ENCODE results near the gene OPN4.

The OPN4 gene

GRCh38 chr10:86647773-86648703, 6.3 kb upstream of the OPN4 start:
- Histone ChIP-seq H3K9ac (ENCODE audit: low read length) (no peak overlapping the region), H3K36me3 (ENCODE audit: control insufficient read depth, insufficient read depth, low read length) (no peaks in the 10 kb centered on the region), H3K27ac (ENCODE audit: low read depth, low read length) (no peak overlapping the region), H3K4me3 (ENCODE audit: low read depth, low read length) (no peak overlapping the region), H3K27me3 (ENCODE audit: control insufficient read depth, insufficient read depth, low read length) (0 out of 2 replicates have a peak, but pooled peaks cover 3% of the 10 kb centered on the region), H3K9me3 (ENCODE audit: control insufficient read depth, insufficient read depth, low read depth, low read length) (no peaks in the 10 kb centered on the region), H3K4me1 (ENCODE audit: control insufficient read depth, insufficient read depth, low read length) (peaks cover 12% of the 10 kb centered on the region)

- Histone ChIP-seq H3K4me3 (ENCODE audit: low read depth, low read length) (no peak overlapping the region), H3K27ac (ENCODE audit: low read depth, low read length) (no peak overlapping the region), H3K9me3 (ENCODE audit: control insufficient read depth, insufficient read depth, low read depth, low read length) (no peaks in the 10 kb centered on the region), H3K4me1 (ENCODE audit: control insufficient read depth, insufficient read depth, low read length) (peaks cover 12% of the 10 kb centered on the region), H3K36me3 (ENCODE audit: control insufficient read depth, insufficient read depth, low read length) (no peaks in the 10 kb centered on the region), H3K27me3 (ENCODE audit: control insufficient read depth, insufficient read depth, low read length) (0 out of 2 replicates have a peak, but pooled peaks cover 3% of the 10 kb centered on the region), H3K9ac (ENCODE audit: low read length) (no peak overlapping the region)
Measured at GRCh38 chr10:86648704-86649427, 5.5 kb upstream of the OPN4 start.

GRCh38 chr10:86649471-86650150, 4.7 kb upstream of the OPN4 start:
- H3K27me3 ChIP-seq (ENCODE audit: control insufficient read depth, insufficient read depth, low read length) = 0 out of 2 replicates have a peak, but pooled peaks cover 3% of the 10 kb centered on the region
- H3K4me1 ChIP-seq (ENCODE audit: control insufficient read depth, insufficient read depth, low read length) = peaks cover 12% of the 10 kb centered on the region
- no peak overlapping the region for H3K9ac ChIP-seq (ENCODE audit: low read length)
- no peaks in the 10 kb centered on the region for H3K9me3 ChIP-seq (ENCODE audit: control insufficient read depth, insufficient read depth, low read depth, low read length)
- no peak overlapping the region for H3K27ac ChIP-seq (ENCODE audit: low read depth, low read length)
- no peaks in the 10 kb centered on the region for H3K36me3 ChIP-seq (ENCODE audit: control insufficient read depth, insufficient read depth, low read length)
- H3K4me3 ChIP-seq (ENCODE audit: low read depth, low read length) = no peak overlapping the region

GRCh38 chr10:86650151-86650550, 4.2 kb upstream of the OPN4 start:
- H3K36me3 ChIP-seq (ENCODE audit: control insufficient read depth, insufficient read depth, low read length) = no peaks in the 10 kb centered on the region
- H3K27ac ChIP-seq (ENCODE audit: low read depth, low read length) = no peak overlapping the region
- 0 out of 2 replicates have a peak, but pooled peaks cover 3% of the 10 kb centered on the region for H3K27me3 ChIP-seq (ENCODE audit: control insufficient read depth, insufficient read depth, low read length)
- peaks cover 12% of the 10 kb centered on the region for H3K4me1 ChIP-seq (ENCODE audit: control insufficient read depth, insufficient read depth, low read length)
- H3K4me3 ChIP-seq (ENCODE audit: low read depth, low read length) = no peak overlapping the region
- no peak overlapping the region for H3K9ac ChIP-seq (ENCODE audit: low read length)
- H3K9me3 ChIP-seq (ENCODE audit: control insufficient read depth, insufficient read depth, low read depth, low read length) = no peaks in the 10 kb centered on the region

- H3K4me1 ChIP-seq (ENCODE audit: control insufficient read depth, insufficient read depth, low read length) = peaks cover 12% of the 10 kb centered on the region
- H3K9ac ChIP-seq (ENCODE audit: low read length) = no peak overlapping the region
- H3K27ac ChIP-seq (ENCODE audit: low read depth, low read length) = no peak overlapping the region
- no peaks in the 10 kb centered on the region for H3K9me3 ChIP-seq (ENCODE audit: control insufficient read depth, insufficient read depth, low read depth, low read length)
- H3K27me3 ChIP-seq (ENCODE audit: control insufficient read depth, insufficient read depth, low read length) = 0 out of 2 replicates have a peak, but pooled peaks cover 3% of the 10 kb centered on the region
- no peak overlapping the region for H3K4me3 ChIP-seq (ENCODE audit: low read depth, low read length)
- no peaks in the 10 kb centered on the region for H3K36me3 ChIP-seq (ENCODE audit: control insufficient read depth, insufficient read depth, low read length)
Measured at GRCh38 chr10:86651021-86651471, 3.3 kb upstream of the OPN4 start.

GRCh38 chr10:86651631-86652331, 2.6 kb upstream of the OPN4 start:
- Histone ChIP-seq H3K9ac (ENCODE audit: low read length) (no peak overlapping the region), H3K36me3 (ENCODE audit: control insufficient read depth, insufficient read depth, low read length) (no peaks in the 10 kb centered on the region), H3K4me3 (ENCODE audit: low read depth, low read length) (no peak overlapping the region), H3K27me3 (ENCODE audit: control insufficient read depth, insufficient read depth, low read length) (0 out of 2 replicates have a peak, but pooled peaks cover 3% of the 10 kb centered on the region), H3K9me3 (ENCODE audit: control insufficient read depth, insufficient read depth, low read depth, low read length) (no peaks in the 10 kb centered on the region), H3K27ac (ENCODE audit: low read depth, low read length) (no peak overlapping the region), H3K4me1 (ENCODE audit: control insufficient read depth, insufficient read depth, low read length) (peaks cover 12% of the 10 kb centered on the region)

- no peaks in the 10 kb centered on the region for H3K36me3 ChIP-seq (ENCODE audit: control insufficient read depth, insufficient read depth, low read length)
- no peaks in the 10 kb centered on the region for H3K9me3 ChIP-seq (ENCODE audit: control insufficient read depth, insufficient read depth, low read depth, low read length)
- H3K4me1 ChIP-seq (ENCODE audit: control insufficient read depth, insufficient read depth, low read length) = peaks cover 12% of the 10 kb centered on the region
- no peak overlapping the region for H3K27ac ChIP-seq (ENCODE audit: low read depth, low read length)
- no peak overlapping the region for H3K4me3 ChIP-seq (ENCODE audit: low read depth, low read length)
- H3K9ac ChIP-seq (ENCODE audit: low read length) = no peak overlapping the region
- H3K27me3 ChIP-seq (ENCODE audit: control insufficient read depth, insufficient read depth, low read length) = 0 out of 2 replicates have a peak, but pooled peaks cover 3% of the 10 kb centered on the region
Measured at GRCh38 chr10:86652361-86653202, 1.8 kb upstream of the OPN4 start.

- Histone ChIP-seq H3K9ac (ENCODE audit: low read length) (no peak overlapping the region), H3K27me3 (ENCODE audit: control insufficient read depth, insufficient read depth, low read length) (0 out of 2 replicates have a peak, but pooled peaks cover 3% of the 10 kb centered on the region), H3K36me3 (ENCODE audit: control insufficient read depth, insufficient read depth, low read length) (no peaks in the 10 kb centered on the region), H3K4me3 (ENCODE audit: low read depth, low read length) (no peak overlapping the region), H3K27ac (ENCODE audit: low read depth, low read length) (no peak overlapping the region), H3K9me3 (ENCODE audit: control insufficient read depth, insufficient read depth, low read depth, low read length) (no peaks in the 10 kb centered on the region), H3K4me1 (ENCODE audit: control insufficient read depth, insufficient read depth, low read length) (peaks cover 10% of the 10 kb centered on the region)
Measured at GRCh38 chr10:86653379-86653778, 968 bp upstream of the OPN4 start.

GRCh38 chr10:86653987-86654386, 360 bp upstream of the OPN4 start:
- Histone ChIP-seq H3K4me3 (ENCODE audit: low read depth, low read length) (no peak overlapping the region), H3K27ac (ENCODE audit: low read depth, low read length) (no peak overlapping the region), H3K4me1 (ENCODE audit: control insufficient read depth, insufficient read depth, low read length) (peaks cover 7% of the 10 kb centered on the region), H3K36me3 (ENCODE audit: control insufficient read depth, insufficient read depth, low read length) (no peaks in the 10 kb centered on the region), H3K9me3 (ENCODE audit: control insufficient read depth, insufficient read depth, low read depth, low read length) (no peaks in the 10 kb centered on the region), H3K9ac (ENCODE audit: low read length) (no peak overlapping the region), H3K27me3 (ENCODE audit: control insufficient read depth, insufficient read depth, low read length) (0 out of 2 replicates have a peak, but pooled peaks cover 3% of the 10 kb centered on the region)

All from HUES6 (cell line).